Fibroblast of skin of right quadriceps (primary cell): Measurements from ENCODE around the gene ZNF487.
"Not testable (repeated sequence)": the region's sequence is repeated elsewhere in the genome, so short reads cannot be mapped to it uniquely, and the experiment has no call there.

Experiments used
- DNase-seq: peaks from one replicate; pipeline ENCODE4 v3.0.0-alpha.2; 2013

The ZNF487 gene

GRCh38 chr10:43444323-43444722 is 7.4 kb downstream of the ZNF487 start:
- no peak for DNase-seq

- DNase-seq = no peak
Observed at GRCh38 chr10:43444897-43445466, 8.1 kb downstream of the ZNF487 start.

- DNase-seq = not testable (repeated sequence)
Observed at GRCh38 chr10:43446219-43447017, 9.5 kb downstream of the ZNF487 start.

- no peak for DNase-seq
Observed at GRCh38 chr10:43448742-43449141, 11.8 kb downstream of the ZNF487 start.

GRCh38 chr10:43452356-43452914 is 15.5 kb downstream of the ZNF487 start:
- no peak for DNase-seq

DNA sequence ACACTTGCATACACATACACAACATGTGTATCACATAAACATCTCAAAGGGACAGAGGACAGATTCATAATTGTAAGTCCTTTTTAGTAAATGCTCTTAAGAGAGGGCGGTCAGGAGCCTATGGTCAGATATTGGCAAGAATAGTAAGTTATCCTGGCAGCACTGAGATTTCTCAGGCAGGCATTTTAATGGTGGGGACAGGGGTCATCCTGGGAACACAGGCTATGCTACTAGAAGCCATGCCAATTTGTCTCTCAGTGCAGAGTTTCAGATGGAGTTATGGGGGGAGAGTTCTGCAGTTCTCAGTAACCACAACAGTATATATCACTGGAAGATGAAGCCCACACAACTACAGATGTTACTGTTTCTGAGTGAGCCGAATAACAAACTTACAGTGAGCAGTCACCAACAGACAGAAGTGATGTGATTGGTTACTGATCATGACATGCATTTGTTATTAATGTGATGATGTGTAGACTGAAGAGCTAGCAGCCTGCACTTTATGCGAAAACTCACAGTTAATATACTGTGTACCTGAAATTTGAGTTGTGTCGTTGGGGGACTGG is 16.4 kb downstream of the ZNF487 start:
- DNase-seq = peak; percentile 6

DNA sequence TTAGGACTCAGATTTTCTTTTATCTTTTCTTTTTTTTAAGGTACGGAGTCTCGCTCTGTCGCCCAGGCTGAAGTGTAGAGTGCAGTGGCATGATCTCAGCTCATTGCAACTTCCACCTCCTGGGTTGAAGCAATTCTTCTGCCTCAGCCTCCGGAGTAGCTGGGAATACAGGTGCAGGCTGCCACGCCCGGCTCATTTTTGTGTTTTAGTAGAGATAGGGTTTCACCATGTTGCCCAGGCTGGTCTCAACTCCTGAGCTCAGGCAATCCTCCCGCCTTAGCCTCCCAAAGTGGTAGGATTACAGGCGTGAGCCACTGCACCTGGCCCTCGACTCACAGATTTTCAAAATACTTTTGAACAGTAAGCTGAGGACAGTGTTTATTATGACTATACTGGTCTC is 17.1 kb downstream of the ZNF487 start:
- DNase-seq = not testable (repeated sequence)

DNA sequence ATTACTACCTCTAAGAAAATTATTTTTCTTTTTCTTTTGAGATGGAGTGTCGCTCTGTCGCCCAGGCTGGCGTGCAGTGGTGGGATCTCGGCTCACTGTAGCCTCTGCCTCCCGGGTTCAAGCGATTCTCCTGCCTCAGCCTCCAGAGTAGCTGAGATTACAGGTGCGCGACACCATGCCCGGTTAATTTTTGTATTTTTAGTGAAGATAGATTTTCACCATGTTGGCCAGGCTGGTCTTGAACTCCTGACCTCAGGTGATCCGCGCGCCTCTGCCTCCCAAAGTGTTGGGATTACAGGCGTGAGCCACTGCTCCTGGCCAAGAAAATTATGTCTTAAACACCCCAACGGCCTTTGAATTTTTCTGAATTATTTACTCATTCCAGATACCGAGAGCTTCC is 19.6 kb downstream of the ZNF487 start:
- DNase-seq = not testable (repeated sequence)

DNA sequence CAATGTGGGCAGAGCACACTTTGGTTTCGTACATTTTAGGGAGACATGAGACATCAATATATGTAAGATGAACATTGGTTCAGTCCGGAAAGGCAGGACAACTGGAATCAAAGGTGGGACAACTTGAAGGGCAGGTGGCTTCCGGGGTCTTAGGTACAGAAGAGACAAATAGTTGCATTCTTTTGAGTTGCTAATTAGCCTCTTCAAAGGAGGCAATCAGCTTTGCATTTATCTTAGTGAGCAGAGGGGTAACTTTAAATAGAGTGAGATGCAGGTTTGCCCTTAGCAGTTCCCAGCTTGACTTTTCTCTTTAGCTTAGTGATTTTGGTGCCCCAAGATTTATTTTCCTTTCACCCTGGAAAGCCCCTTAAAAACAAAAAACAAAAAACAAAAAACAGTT is 21.3 kb downstream of the ZNF487 start:
- no peak for DNase-seq

DNA sequence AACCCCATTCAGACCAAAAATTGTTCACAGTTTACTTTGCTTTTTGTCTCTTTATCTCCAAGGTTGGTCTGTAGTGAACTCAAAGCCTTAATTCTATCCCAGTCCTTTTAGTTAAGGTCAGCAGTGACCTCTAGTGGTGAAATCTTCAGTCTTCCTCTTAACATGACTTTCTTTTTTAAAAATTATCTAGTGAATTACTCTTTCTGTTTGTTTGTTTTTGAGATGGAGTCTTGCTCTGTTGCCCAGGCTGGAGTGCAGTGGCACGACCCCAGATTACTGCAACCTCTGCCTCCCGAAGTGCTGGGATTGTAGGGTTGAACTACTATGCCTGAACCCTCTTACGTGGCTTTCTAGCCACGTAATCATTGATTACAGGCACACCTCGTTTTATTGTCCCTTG is 25.0 kb downstream of the ZNF487 start:
- peak; percentile 71 for DNase-seq

GRCh38 chr10:43465086-43465735 is 28.3 kb downstream of the ZNF487 start:
- not testable (repeated sequence) for DNase-seq

GRCh38 chr10:43465736-43466120 is 28.8 kb downstream of the ZNF487 start:
- DNase-seq = not testable (repeated sequence)

DNA sequence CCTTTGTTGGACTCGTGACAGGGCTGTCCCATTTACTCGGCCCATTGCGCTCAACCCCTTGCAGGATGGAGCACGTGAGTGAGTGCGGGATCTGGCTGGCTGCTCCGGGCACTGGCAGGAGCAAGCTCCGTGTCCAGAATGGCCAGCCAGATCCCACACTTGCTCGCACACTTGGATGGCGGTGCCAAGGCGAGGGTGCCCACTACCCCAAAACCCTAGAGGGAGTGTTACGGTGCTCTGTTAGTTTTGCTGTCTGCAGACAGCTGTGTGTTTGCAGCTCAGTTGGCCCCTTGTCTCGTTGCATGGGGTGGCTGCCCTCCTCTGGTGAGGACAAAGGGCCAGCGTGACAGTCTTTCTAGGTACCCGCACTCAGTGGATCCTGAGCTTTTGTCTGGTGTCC is 34.2 kb downstream of the ZNF487 start:
- no peak for DNase-seq

- DNase-seq = no peak
Observed at GRCh38 chr10:43471935-43472720, 35.2 kb downstream of the ZNF487 start.

- DNase-seq = peak; percentile 58
Observed at GRCh38 chr10:43479275-43479674, 42.4 kb downstream of the ZNF487 start.

DNA sequence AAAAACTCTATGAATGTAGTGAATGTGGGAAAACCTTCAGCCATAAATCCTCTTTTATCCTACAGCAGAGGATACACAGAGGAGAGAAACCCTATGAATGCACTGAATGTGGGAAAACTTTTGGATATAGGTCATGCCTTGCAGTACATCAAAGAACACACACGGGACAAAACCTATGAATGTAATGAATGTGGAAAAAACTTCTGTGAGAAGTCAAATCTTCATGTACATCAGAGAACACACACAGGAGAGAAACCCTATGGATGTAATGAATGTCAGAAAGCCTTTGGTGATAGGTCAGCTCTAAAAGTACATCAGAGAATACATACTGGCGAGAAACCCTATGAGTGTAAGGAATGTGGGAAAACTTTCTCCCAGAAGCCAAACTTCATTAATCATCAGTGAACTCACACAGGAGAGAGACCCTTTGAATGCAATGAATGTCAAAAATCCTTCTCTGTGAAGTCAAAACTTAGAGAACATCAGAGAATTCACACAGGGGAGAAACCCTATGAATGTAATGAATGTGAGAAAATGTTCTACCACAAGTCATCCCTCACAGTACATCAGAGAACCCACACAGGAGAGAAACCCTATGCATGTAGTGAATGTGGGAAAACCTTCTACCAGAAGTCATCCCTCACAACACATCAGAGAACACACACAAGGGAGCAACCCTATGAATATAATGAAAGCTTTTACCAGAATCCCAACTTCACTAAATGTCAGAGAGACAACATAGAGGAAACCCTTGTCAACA is 45.6 kb downstream of the ZNF487 start:
- no peak for DNase-seq

DNA sequence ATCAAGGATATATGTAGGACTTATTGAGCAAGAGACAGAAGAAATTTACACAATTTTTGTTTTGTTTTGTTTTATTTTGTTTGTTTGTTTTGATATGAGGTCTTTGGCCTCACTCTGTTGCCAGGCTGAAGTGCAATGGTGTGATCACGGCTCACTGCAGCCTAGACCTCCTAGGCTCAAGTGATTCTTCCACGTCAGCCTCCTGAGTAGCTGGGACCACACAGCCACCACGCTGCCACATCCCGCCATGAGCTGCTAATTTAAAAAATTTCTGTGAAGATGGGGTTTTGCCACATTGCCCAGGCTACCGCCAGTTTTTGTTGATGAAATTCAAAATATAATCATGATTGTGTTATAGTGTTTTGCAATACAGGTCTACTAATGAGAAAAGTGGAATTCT is 54.9 kb downstream of the ZNF487 start:
- no peak for DNase-seq

- DNase-seq = no peak
Observed at GRCh38 chr10:43502931-43503330, 66.0 kb downstream of the ZNF487 start.

DNA sequence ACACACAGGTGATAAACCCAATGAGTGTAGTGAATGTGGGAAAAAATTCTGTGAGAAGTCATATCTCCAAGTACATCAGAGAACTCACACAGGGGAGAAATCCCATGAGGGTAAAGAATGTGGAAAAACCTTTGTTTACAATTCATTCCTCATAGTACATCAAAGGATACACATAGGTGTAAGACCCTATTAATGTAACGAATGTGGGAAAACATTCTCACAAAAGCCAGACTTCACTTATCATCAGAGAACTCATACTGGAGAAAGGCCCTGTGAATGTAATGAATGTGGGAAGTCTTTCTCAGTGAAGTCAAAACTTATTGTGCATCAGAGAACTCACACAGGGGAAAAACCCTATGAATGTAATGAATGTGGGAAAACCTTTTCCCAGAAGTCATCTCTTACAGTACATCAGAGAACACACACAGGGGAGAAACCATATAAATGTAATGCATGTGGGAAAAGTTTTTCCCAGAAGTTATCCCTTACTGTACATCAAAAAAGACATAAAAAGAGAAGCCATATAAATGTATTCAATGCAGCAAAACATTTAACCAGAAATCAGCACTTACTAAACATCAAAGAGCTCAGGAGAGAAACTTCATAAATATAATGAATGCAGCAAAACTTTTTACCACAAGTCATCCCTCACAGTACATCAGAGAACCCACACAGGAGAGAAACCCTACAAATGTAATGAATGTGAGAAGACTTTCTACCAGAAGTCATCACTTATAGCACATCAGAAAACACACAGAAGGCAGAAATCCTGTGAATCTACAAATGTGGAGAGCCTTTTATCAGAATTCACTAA is 87.7 kb downstream of the ZNF487 start:
- no peak for DNase-seq
